Cerebellar cortex (tissue), 1 donor: ENCODE results near the gene TTC23L.
A peak's percentile ranks its signal among the peaks of the same experiment; 100 is the strongest.
"Not testable (repeated sequence)": the region's sequence is repeated elsewhere in the genome, so short reads cannot be mapped to it uniquely, and the experiment has no call there.

Source experiments
- DNase-seq: peaks from one replicate; pipeline ENCODE4 v3.0.0-alpha.2; 2015; ENCODE audit warnings: low spot score

TTC23L gene

DNA sequence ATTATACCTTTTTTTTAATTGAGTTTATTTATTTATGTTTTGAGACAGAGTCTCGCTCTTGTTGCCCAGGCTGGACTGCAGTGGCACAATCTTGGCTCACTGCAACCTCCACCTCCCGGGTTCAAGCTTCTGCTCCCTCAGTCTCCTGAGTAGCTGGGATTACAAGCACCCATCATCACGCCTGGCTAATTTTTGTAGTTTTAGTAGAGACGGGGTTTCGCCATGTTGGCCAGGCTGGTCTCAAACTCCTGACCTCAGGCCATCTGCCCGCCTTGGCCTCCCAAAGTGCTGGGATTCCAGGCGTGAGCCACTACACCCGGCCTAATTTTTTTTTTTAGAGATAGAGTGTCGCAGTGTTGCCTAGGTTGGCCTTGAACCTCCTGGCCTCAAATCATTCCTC lies 84.3 kb downstream of the TTC23L start:
- DNase-seq: not testable (repeated sequence)

DNA sequence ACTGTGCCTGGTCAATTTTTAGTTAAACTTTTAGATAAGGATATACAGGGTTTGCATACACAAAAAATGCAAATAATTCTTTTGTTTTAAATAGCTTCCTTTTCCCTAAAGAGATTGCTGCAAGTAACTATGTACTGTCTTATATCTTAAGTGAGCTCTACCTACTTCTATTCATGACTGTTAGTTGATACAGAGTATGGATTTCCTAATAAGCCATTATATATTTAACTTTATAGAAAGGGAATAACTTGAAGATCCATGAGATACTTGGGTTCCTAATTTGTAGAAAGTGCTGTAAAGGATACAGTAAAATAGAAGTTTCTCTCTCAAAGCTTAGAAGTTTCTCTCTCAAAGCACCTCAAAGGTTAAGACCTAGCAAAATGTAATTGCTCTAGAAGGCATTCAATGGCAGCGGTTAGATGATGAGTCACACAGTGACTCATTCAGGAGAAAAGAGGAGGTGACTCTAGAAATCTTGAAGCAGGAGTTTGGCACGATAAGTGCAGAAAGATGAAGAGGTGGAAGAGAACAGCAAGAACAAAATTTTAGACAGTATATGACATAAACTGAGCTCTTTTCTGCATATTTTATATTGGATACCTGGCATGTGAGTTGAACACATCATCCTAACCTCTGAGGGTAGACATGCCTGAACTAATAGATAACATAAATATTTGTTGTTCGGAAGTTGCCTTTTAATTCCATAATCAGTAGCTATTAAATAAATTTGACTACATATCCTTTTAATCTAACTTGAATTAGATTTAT lies 84.9 kb downstream of the TTC23L start:
- no peak for DNase-seq

DNA sequence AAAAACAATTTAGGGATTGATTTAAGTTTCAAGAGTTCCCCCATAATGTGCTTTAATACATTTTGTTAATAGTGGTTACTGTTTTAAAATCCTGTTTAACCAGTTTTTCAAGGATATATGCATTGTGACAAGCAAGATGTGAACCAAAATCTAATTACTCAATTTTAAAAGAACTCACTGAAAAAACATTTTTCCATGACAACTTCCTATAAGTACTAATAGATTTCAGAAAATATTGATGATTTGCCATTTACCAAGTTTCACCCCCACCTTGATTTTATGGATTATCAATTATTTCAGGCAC lies 85.5 kb downstream of the TTC23L start:
- DNase-seq: no peak

GRCh38 chr5:34926318-34926888 lies 87.4 kb downstream of the TTC23L start:
- no peak for DNase-seq

GRCh38 chr5:34927785-34928184 lies 88.8 kb downstream of the TTC23L start:
- DNase-seq: no peak

GRCh38 chr5:34928267-34928666 lies 89.3 kb downstream of the TTC23L start:
- DNase-seq: no peak

DNA sequence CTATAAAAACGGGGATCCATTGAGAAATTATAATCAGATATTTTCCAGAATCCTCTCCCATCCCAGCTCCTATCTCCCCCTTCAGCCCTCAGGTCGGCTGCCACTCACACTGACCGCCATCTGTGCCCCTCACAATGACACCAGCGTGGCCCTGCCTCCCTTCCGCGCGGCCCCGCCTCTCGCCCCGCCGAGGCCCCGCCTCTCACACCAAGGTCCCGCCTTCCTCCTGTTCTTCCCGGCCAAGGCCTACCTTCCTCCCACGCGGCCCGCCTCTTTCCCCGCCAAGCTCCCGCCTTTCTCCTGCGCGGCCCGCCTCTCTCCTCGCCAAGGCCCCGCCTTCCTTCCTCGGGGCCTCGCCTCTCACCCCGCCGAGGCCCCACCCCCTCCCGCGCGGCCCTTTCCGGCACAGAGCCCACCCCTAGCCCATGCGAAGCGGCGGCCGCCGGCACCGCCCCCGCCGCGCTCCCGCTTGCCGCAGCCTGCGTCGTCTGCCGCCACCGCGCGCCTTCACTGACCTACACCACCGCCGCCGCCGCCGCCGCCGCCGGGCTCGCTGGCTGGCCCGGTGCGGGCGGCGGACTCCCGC lies 90.3 kb downstream of the TTC23L start, which contains the start of gene DNAJC21:
Gene DNAJC21 (plus strand): TSS at position 426 of the 586 bp plus-strand sequence. CDS start 261 bp downstream, outside the sequence.
- DNase-seq: peak; percentile 98

- peak; percentile 84 for DNase-seq
Measured at GRCh38 chr5:34929720-34930461, 90.9 kb downstream of the TTC23L start.

DNA sequence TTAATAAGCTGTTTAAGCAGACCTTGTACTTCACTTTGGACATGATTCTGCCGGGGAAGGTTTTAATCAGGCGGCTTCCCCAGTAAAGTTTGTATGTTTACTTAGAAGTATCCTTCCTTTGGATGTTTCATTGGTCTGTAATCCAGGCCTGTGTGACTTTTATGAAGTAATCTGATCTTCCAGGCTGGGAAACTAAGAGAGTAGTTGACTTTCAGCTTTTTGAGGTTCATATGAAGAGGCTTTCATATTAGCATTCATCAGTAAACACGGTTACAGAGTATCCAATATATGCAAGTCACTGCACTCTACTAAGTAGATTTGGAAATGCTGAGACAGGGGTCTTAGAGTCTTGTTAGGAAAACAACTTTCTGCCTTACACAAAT lies 91.5 kb downstream of the TTC23L start:
- DNase-seq: no peak

GRCh38 chr5:34930870-34931269 lies 91.9 kb downstream of the TTC23L start:
- no peak for DNase-seq

DNA sequence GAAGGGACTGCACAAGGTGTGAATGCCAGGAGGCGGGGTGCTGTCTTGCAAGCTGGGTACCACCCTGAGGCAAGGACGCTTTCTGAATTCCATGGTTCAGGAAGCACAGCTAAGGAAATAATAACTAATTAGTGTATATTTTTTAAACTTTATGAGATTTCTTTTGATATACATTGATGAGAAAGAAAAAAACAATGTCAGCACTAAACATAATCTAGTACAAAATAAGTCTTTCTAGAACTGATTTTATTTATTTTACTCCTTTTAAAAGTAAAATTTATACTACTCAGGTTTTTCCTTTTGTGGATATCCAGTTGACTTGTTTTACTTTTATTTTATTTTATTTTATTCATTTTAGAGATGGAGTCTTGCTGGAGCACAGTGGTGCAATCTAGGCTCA lies 94.0 kb downstream of the TTC23L start:
- no peak for DNase-seq

DNA sequence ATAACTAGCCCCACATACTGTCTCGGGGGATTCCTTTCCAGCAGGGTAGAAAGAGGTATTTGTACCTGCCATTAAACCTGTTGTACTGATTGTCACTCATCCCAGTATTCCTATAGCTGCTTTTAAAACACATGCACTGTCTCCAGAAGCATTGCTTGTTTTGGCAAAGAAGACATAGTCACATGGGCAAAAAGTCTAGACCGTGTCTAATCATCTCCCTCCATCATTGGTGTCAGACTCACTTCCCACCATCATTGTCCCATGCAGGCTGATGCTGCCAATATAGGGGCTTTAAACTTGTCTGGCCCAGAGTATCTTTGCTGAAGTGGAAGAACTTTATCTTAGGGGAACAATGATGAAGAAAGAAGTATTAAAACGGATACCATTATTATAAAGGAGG lies 103.0 kb downstream of the TTC23L start:
- DNase-seq: no peak

DNA sequence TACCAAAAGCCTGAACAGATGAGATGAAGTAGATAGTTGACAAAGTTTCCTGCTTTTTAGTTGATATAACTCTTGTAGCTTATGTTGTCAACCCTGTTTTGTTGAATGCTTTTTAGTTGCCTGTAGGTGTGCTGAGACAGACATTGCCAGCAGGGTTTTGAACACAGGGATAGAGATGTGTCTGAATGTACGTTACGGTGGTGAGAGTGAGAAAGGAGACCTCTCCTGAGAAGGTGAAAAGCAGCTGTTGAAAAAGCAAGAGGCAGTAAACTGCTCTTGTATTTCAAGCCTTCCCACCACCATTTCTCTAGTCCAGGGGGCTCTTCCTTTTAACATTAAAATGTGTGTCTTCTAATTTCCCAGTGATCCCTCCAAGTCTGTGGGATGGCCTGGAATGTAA lies 105.1 kb downstream of the TTC23L start:
- DNase-seq: no peak

GRCh38 chr5:34944460-34945047 lies 105.6 kb downstream of the TTC23L start:
- DNase-seq: no peak
